Ascending aorta (tissue), 2 donors: ENCODE data around the gene MXRA7. TPM values are rescaled to one million over a fixed set of nuclear protein-coding genes. Genes with fewer than 3 reads are reported as not detected.

Experiments used
- DNase-seq, 2 donors: peaks; one replicate each; pipeline ENCODE4 v3.0.0-alpha.2; 2019; ENCODE audit warnings: low spot score in 2 of 2
- H3K27ac ChIP-seq, 2 donors: fragments of 200-600 bp; sonication (generic); one replicate each; pipeline ENCODE4 v1.5.1; 2016 to 2017; ENCODE audit warnings: mild to moderate bottlenecking in 1 of 2
- H3K27me3 ChIP-seq: fragments of 200-600 bp; sonication (generic); one replicate; pipeline ENCODE4 v1.5.1; 2017
- H3K36me3 ChIP-seq, 2 donors: fragments of 200-600 bp; sonication (generic); one replicate each; pipeline ENCODE4 v1.5.1; 2016
- H3K4me1 ChIP-seq, 2 donors: fragments of 200-600 bp; sonication (generic); one replicate each; pipeline ENCODE4 v1.5.1; 2016 to 2017; ENCODE audit warnings: mild to moderate bottlenecking in 1 of 2
- H3K4me3 ChIP-seq, 2 donors: fragments of 200-600 bp; sonication (generic); one replicate each; pipeline ENCODE4 v1.5.1; 2016 to 2017; ENCODE audit warnings: mild to moderate bottlenecking in 1 of 2
- H3K9me3 ChIP-seq, 2 donors: fragments of 200-600 bp; sonication (generic); one replicate each; pipeline ENCODE4 v1.5.1; 2016
- intact Hi-C: fragments of 100-400 bp; cut with DNase I; formaldehyde crosslinking; loops from one replicate; pipeline ENCODE4 v1.15.1; 2023
- total RNA-seq: library from RNA; depleted of rRNA; stranded (reverse); fragments of >200 nt; gene quantifications from one replicate; pipeline ENCODE4 v1.1.0, GENCODE V29; 2016
- TF ChIP-seq, protein P1 (sequence below), 3 experiments: fragments of 200-600 bp in 2 of 3; fragments of 450-650 bp in 1 of 3; sonication (generic) in 2 of 3; IDR thresholded peaks; one replicate each; pipeline ENCODE4 v1.5.1; 2016 to 2019; ENCODE audit warnings: antibody characterized with exemption in 3 of 3, mild to moderate bottlenecking in 1 of 3, moderate library complexity in 1 of 3

The MXRA7 gene
- total RNA-seq, 1 donor from 2014 or later = 122 TPM

- H3K4me1 ChIP-seq = peaks cover 4 to 16% of the 10 kb centered on the region in 2 donors
- no peaks in the 10 kb centered on the region for H3K27me3 ChIP-seq
- H3K4me3 ChIP-seq = no peak overlapping the region
- TF ChIP-seq, protein P1, sequence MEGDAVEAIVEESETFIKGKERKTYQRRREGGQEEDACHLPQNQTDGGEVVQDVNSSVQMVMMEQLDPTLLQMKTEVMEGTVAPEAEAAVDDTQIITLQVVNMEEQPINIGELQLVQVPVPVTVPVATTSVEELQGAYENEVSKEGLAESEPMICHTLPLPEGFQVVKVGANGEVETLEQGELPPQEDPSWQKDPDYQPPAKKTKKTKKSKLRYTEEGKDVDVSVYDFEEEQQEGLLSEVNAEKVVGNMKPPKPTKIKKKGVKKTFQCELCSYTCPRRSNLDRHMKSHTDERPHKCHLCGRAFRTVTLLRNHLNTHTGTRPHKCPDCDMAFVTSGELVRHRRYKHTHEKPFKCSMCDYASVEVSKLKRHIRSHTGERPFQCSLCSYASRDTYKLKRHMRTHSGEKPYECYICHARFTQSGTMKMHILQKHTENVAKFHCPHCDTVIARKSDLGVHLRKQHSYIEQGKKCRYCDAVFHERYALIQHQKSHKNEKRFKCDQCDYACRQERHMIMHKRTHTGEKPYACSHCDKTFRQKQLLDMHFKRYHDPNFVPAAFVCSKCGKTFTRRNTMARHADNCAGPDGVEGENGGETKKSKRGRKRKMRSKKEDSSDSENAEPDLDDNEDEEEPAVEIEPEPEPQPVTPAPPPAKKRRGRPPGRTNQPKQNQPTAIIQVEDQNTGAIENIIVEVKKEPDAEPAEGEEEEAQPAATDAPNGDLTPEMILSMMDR (IDR thresholded peaks at IDR 0.05) = no peak
- peaks cover 34 to 63% of the 10 kb centered on the region in 2 donors for H3K36me3 ChIP-seq
- H3K27ac ChIP-seq = peak overlapping the region in 1 of 2 donors; percentile 23
- no peaks in the 10 kb centered on the region for H3K9me3 ChIP-seq
- DNase-seq = no peak
- intact Hi-C loops = no loop called here
Observed at GRCh38 chr17:76683011-76683755, 27.6 kb downstream of the MXRA7 start.

DNA sequence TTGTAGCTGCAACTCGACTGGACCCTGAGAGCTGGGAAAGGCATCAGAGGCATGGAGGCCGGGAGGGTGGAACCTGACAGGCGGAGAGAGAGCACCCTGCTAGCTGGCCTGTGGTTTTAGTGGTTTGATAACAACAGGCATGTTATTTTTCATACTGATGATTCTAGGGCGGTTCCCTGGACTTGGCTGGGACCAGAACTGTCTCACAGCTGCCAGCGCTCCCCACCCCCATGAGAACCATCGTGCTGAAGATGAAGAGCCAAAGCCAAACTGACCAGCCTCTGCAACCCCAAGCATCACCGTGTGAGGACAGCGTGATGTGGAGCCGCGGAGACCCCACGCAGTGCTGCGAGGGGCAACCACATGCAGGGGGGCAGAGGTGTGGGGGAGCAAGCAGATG lies 28.5 kb downstream of the MXRA7 start:
- peaks cover 39 to 69% of the 10 kb centered on the region in 2 donors for H3K36me3 ChIP-seq
- TF ChIP-seq, protein P1 (IDR thresholded peaks at IDR 0.05) = no peak
- no peaks in the 10 kb centered on the region for H3K9me3 ChIP-seq
- intact Hi-C loops = no loop called here
- no peak for DNase-seq
- peak overlapping the region in 1 of 2 donors; percentile 1 for H3K27ac ChIP-seq
- no peak overlapping the region for H3K4me3 ChIP-seq
- H3K27me3 ChIP-seq = no peaks in the 10 kb centered on the region
- peaks cover 0 to 8% of the 10 kb centered on the region in 2 donors for H3K4me1 ChIP-seq

GRCh38 chr17:76681222-76682137 lies 29.3 kb downstream of the MXRA7 start:
- Histone ChIP-seq H3K4me1 (peaks cover 0 to 1% of the 10 kb centered on the region in 2 donors), H3K9me3 (no peaks in the 10 kb centered on the region), H3K27ac (peak overlapping the region; percentile 1 to 33), H3K4me3 (no peak overlapping the region), H3K36me3 (peaks cover 48 to 77% of the 10 kb centered on the region in 2 donors), H3K27me3 (no peaks in the 10 kb centered on the region)
- intact Hi-C loops = no loop called here
- TF ChIP-seq, protein P1 (IDR thresholded peaks at IDR 0.05) = peak; percentile 45 to 73 (median 54)
- peak in 1 of 2 donors; percentile 77 for DNase-seq

DNA sequence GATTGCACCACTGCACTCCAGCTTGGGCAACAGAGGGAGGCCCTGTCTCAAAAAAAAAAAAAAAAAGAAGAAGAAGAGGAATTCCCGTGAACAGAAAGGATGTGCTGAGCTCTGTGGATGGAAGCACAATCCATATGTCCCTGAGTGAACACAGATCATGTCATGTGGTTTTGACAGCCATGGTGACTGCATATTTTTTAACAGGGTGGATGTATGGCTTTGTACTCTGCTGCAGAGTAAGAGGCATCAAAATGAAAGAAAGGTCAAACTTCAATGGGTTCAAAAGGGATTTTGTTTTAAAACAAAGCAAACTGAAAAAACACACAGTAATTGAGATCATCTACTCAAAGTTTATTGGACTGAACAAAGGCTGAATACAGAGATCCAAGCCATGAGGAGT lies 31.5 kb downstream of the MXRA7 start:
- no peak for DNase-seq
- no peak overlapping the region for H3K4me3 ChIP-seq
- H3K9me3 ChIP-seq = no peaks in the 10 kb centered on the region
- H3K27ac ChIP-seq = no peak overlapping the region
- TF ChIP-seq, protein P1 (IDR thresholded peaks at IDR 0.05) = no peak
- no peaks in the 10 kb centered on the region for H3K27me3 ChIP-seq
- H3K36me3 ChIP-seq = peaks cover 51 to 66% of the 10 kb centered on the region in 2 donors
- no peaks in the 10 kb centered on the region for H3K4me1 ChIP-seq
- intact Hi-C loops = no loop called here

DNA sequence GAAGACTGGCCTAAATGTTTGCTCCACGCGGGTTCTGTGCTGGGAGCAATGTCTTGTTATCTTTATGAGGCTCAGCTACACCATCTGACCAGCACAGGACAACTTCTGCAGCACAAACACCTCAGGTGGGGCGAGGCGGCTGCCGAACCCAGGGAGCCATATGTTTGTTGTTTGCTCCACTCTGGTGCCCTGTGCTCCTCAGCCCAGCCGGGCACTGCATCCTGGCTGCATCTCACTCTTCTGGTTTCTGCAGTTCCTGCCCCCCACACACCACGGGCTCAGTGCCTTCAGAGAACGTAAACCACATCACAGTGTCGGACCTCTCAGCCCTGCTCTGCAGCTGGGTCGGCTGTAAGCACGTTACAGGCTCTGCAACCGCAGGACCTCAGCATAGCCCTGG lies 32.4 kb downstream of the MXRA7 start:
- H3K36me3 ChIP-seq = peaks cover 43 to 57% of the 10 kb centered on the region in 2 donors
- intact Hi-C loops = no loop called here

More for the DNA sequence above, 32.4 kb downstream of the MXRA7 start:
- Histone ChIP-seq H3K9me3 (no peaks in the 10 kb centered on the region), H3K4me1 (no peaks in the 10 kb centered on the region), H3K27ac (no peak overlapping the region), H3K27me3 (no peaks in the 10 kb centered on the region), H3K4me3 (no peak overlapping the region)
- TF ChIP-seq, protein P1 (IDR thresholded peaks at IDR 0.05) = no peak
- no peak for DNase-seq
